ENCODE data around the gene RENBP.

RENBP gene

GRCh38 chrX:153950127-153950526, 5.7 kb upstream of the RENBP start:
- Mint-ChIP-seq H3K27ac (peak overlapping the region; percentile 25 to 69 (median 60)), H3K4me3 (no peak overlapping the region), H3K4me1 (peaks cover 33% of the 10 kb centered on the region), H3K27me3 (ENCODE audit: low read depth) (no peaks in the 10 kb centered on the region), H3K9me3 (no peaks in the 10 kb centered on the region), H3K36me3 (ENCODE audit: low read depth) (peaks cover 49% of the 10 kb centered on the region)
- TF ChIP-seq, protein P1, sequence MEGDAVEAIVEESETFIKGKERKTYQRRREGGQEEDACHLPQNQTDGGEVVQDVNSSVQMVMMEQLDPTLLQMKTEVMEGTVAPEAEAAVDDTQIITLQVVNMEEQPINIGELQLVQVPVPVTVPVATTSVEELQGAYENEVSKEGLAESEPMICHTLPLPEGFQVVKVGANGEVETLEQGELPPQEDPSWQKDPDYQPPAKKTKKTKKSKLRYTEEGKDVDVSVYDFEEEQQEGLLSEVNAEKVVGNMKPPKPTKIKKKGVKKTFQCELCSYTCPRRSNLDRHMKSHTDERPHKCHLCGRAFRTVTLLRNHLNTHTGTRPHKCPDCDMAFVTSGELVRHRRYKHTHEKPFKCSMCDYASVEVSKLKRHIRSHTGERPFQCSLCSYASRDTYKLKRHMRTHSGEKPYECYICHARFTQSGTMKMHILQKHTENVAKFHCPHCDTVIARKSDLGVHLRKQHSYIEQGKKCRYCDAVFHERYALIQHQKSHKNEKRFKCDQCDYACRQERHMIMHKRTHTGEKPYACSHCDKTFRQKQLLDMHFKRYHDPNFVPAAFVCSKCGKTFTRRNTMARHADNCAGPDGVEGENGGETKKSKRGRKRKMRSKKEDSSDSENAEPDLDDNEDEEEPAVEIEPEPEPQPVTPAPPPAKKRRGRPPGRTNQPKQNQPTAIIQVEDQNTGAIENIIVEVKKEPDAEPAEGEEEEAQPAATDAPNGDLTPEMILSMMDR (IDR thresholded peaks at IDR 0.05; ENCODE audit: unreplicated experiment in 3 of 3), result no peak

GRCh38 chrX:153948847-153949805, 4.7 kb upstream of the RENBP start:
- no peak overlapping the region for H3K4me3 Mint-ChIP-seq
- H3K27me3 Mint-ChIP-seq (ENCODE audit: low read depth), result no peaks in the 10 kb centered on the region
- peaks cover 33% of the 10 kb centered on the region for H3K4me1 Mint-ChIP-seq
- H3K36me3 Mint-ChIP-seq (ENCODE audit: low read depth), result peaks cover 42% of the 10 kb centered on the region
- H3K27ac Mint-ChIP-seq, result peak overlapping the region; percentile 85 to 90 (median 90)
- H3K9me3 Mint-ChIP-seq, result no peaks in the 10 kb centered on the region
- TF ChIP-seq, protein P1 (IDR thresholded peaks at IDR 0.05; ENCODE audit: unreplicated experiment in 3 of 3), result no peak

- peaks cover 29% of the 10 kb centered on the region for H3K4me1 Mint-ChIP-seq
- H3K27ac Mint-ChIP-seq, result peak overlapping the region; percentile 85 to 90 (median 90)
- TF ChIP-seq, protein P1 (IDR thresholded peaks at IDR 0.05; ENCODE audit: unreplicated experiment in 3 of 3), result no peak
- H3K36me3 Mint-ChIP-seq (ENCODE audit: low read depth), result peaks cover 37% of the 10 kb centered on the region
- H3K27me3 Mint-ChIP-seq (ENCODE audit: low read depth), result no peaks in the 10 kb centered on the region
- no peaks in the 10 kb centered on the region for H3K9me3 Mint-ChIP-seq
- peak overlapping the region in 1 of 3 experiments; percentile 54 for H3K4me3 Mint-ChIP-seq
Observed at GRCh38 chrX:153948002-153948466, 3.6 kb upstream of the RENBP start.

- H3K27ac Mint-ChIP-seq, result peak overlapping the region; percentile 88 to 90 (median 90)
- no peaks in the 10 kb centered on the region for H3K27me3 Mint-ChIP-seq (ENCODE audit: low read depth)
- no peaks in the 10 kb centered on the region for H3K9me3 Mint-ChIP-seq
- H3K4me3 Mint-ChIP-seq, result peak overlapping the region in 2 of 3 experiments; percentile 24 to 69
- H3K36me3 Mint-ChIP-seq (ENCODE audit: low read depth), result peaks cover 35% of the 10 kb centered on the region
- peaks cover 29% of the 10 kb centered on the region for H3K4me1 Mint-ChIP-seq
- TF ChIP-seq, protein P1 (IDR thresholded peaks at IDR 0.05; ENCODE audit: unreplicated experiment in 3 of 3), result peak; percentile 80 to 90 (median 85)
Observed at GRCh38 chrX:153947009-153947769, 2.7 kb upstream of the RENBP start.

DNA sequence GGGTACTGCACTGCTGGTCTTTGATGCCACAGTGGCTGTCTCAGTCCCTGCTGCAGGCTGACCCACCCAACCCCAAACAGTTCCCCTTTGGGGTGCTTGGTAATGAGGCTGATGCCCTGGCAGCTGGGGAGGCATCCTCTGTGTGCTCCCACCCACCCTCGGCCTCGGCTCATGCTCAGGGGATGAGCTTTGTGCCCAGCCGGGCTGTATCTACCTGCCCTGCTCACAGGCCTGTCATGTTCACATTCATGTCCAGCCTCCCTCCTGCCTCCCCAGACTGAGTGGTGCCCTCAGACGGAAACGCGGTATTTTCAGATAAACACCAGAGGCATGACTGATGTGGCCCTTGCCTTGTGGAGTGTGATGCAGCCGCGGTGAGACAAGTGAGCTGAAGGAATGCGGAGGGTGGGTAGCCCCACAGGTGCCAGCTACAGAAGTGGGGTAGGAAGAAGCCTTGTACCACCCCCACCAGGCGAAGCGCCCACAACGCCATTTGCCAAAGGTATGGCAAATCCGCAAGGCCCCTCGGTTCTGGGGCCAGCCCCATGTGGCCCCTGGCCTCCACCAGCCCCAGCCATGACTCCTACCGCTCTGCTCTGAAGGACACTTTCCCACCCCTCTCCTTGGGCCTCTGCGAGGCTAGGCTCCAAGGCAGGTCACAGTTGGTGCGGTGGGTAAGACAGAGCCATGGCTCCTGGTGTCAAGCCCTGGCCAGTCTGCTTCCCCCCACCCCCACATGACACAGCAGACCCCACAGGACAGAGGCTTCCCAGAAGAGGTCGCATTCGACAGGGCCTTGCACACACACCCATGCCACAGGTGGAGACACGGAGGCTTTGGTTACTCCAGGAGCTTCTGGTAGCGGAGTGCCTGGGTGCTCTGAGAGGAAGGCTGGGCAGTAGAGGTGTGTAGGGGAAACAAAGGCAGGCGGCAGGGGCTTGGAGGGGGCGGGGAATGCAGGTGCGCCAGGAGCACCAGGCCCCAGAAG, 1.8 kb upstream of the RENBP start:
- Mint-ChIP-seq H3K27ac (no peak overlapping the region), H3K27me3 (ENCODE audit: low read depth) (no peaks in the 10 kb centered on the region), H3K9me3 (no peaks in the 10 kb centered on the region), H3K36me3 (ENCODE audit: low read depth) (peaks cover 32% of the 10 kb centered on the region), H3K4me3 (no peak overlapping the region), H3K4me1 (peaks cover 29% of the 10 kb centered on the region)
- TF ChIP-seq, protein P1 (IDR thresholded peaks at IDR 0.05; ENCODE audit: unreplicated experiment in 3 of 3), result no peak

All from nephron (organoid).